SIG-M5 treated with dmso at 0.1 percent for 504 hours (cell line): ENCODE data around the gene USP38.
"Not testable (repeated sequence)": the region's sequence is repeated elsewhere in the genome, so short reads cannot be mapped to it uniquely, and the experiment has no call there.

Experiments used
- DNase-seq: peaks from one replicate; lab custom pipeline; 2025; ENCODE audit not compliant: unreplicated experiment; lab: John Stamatoyannopoulos, UW

The USP38 gene

GRCh38 chr4:143262838-143263237, 78.1 kb downstream of the USP38 start:
- DNase-seq: no peak

DNA sequence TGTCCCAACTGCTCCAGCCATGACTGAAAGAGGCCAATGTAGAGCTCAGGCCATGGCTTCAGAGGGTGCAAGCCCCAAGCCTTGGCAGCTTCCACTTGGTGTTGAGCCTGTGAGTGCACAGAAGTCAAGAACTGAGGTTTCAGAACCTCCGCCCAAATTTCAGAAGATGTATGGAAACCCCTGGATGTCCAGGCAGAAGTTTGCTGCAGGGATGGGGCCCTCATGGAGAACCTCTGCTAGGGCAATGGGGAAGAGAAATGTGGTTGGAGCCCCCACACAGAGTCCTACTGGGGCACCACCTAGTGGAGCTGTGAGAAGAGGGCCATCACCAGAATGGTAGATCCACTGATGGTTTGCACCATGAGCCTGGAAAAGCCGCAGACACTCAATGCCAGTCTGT, 83.0 kb downstream of the USP38 start:
- DNase-seq: not testable (repeated sequence)

GRCh38 chr4:143270256-143270838, 85.6 kb downstream of the USP38 start:
- DNase-seq: no peak
